Naive thymus-derived CD4-positive, alpha-beta T cell (primary cell): Measurements from ENCODE around the gene JAK1. TPM values are rescaled to one million over a fixed set of nuclear protein-coding genes. Genes with fewer than 3 reads are reported as not detected.

Source experiments
- ATAC-seq: fragments of 150-1000 bp; cut with Tn5 transposase; 2 replicates; pipeline ENCODE4 v1.10.0; 2021; ENCODE audit warnings: mild to moderate bottlenecking, moderate library complexity
- CTCF ChIA-PET: fragments of 350-600 bp; sonication (Branson Sonifier 250); formaldehyde crosslinking; loops from one replicate; lab custom pipeline; 2021; ENCODE audit warnings: antibody characterized with exemption; lab: Charles Lee
- POLR2A ChIA-PET: fragments of 350-600 bp; sonication (Branson Sonifier 250); formaldehyde crosslinking; loops from one replicate; lab custom pipeline; 2021; ENCODE audit warnings: antibody characterized with exemption, inconsistent platforms; lab: Charles Lee
- DNase-seq, 9 donors: peaks; one replicate each; pipeline versions ENCODE4 v3.0.0 to v3.0.0-alpha.2; 2020 to 2022; ENCODE audit warnings: mixed read lengths in 1 of 9
- H3K27ac ChIP-seq: one replicate; pipeline ENCODE4 v1.7.0; 2013; ENCODE audit warnings: mild to moderate bottlenecking, low read depth, low read length, moderate library complexity
- H3K27me3 ChIP-seq, 2 donors: one replicate each; pipeline ENCODE4 v1.7.0; 2013; ENCODE audit warnings: low read length in 2 of 2, mild to moderate bottlenecking in 2 of 2, moderate library complexity in 2 of 2; ENCODE audit not compliant: control insufficient read depth in 2 of 2, insufficient read depth in 2 of 2
- H3K36me3 ChIP-seq, 3 experiments: 1 replicate in 2 of 3; 2 replicates in 1 of 3; pipeline ENCODE4 v1.7.0; 2013; ENCODE audit warnings: low read length in 3 of 3, mild to moderate bottlenecking in 3 of 3, moderate library complexity in 1 of 3; ENCODE audit not compliant: insufficient read depth in 3 of 3, control insufficient read depth in 2 of 3
- H3K4me1 ChIP-seq, 2 donors: one replicate each; pipeline ENCODE4 v1.7.0; 2013; ENCODE audit warnings: low read length in 2 of 2, mild to moderate bottlenecking in 2 of 2, moderate library complexity in 1 of 2; ENCODE audit not compliant: control insufficient read depth in 2 of 2, insufficient read depth in 2 of 2
- H3K4me3 ChIP-seq: 2 replicates; pipeline ENCODE4 v1.7.0; 2013; ENCODE audit warnings: mild to moderate bottlenecking, low read length
- H3K9me3 ChIP-seq, 3 experiments: 1 replicate in 2 of 3; 2 replicates in 1 of 3; pipeline ENCODE4 v1.7.0; 2013; ENCODE audit warnings: low read length in 3 of 3; ENCODE audit not compliant: control insufficient read depth in 2 of 3
- H3K27ac Mint-ChIP-seq, 9 donors: one replicate each; pipeline ENCODE4 v1.8.0; 2020 to 2022; ENCODE audit warnings: mixed read lengths in 9 of 9, mild to moderate bottlenecking in 8 of 9, moderate library complexity in 5 of 9, inconsistent platforms in 2 of 9
- H3K27me3 Mint-ChIP-seq, 5 donors: one replicate each; pipeline ENCODE4 v1.8.0; 2021 to 2022; ENCODE audit warnings: mixed read lengths in 5 of 5, mild to moderate bottlenecking in 1 of 5
- H3K36me3 Mint-ChIP-seq, 5 donors: one replicate each; pipeline ENCODE4 v1.8.0; 2020 to 2022; ENCODE audit warnings: mixed read lengths in 5 of 5, mild to moderate bottlenecking in 3 of 5, inconsistent platforms in 1 of 5
- H3K4me1 Mint-ChIP-seq, 7 donors: one replicate each; pipeline ENCODE4 v1.8.0; 2020 to 2022; ENCODE audit warnings: mixed read lengths in 7 of 7, mild to moderate bottlenecking in 3 of 7, inconsistent platforms in 1 of 7
- H3K4me3 Mint-ChIP-seq, 10 donors: one replicate each; pipeline ENCODE4 v1.8.0; 2020 to 2022; ENCODE audit warnings: mild to moderate bottlenecking in 10 of 10, mixed read lengths in 10 of 10, moderate library complexity in 6 of 10, inconsistent platforms in 2 of 10
- H3K9me3 Mint-ChIP-seq, 11 donors: one replicate each; pipeline ENCODE4 v1.8.0; 2020 to 2022; ENCODE audit warnings: mixed read lengths in 11 of 11, mild to moderate bottlenecking in 4 of 11, inconsistent platforms in 1 of 11, moderate library complexity in 1 of 11
- intact Hi-C, 2 donors: fragments of 100-400 bp; cut with micrococcal nuclease; formaldehyde crosslinking; loops; one replicate each; pipeline ENCODE4 v1.15.1; 2023
- polyA plus RNA-seq, 2 donors: library from polyadenylated mRNA; unstranded; fragments of 300-500 nt; fragmentation: Illumina TruSeq; gene quantifications; one replicate each; pipeline ENCODE4 v1.2.3, GENCODE V29; 2021
- total RNA-seq, 6 experiments: library from RNA in 5 of 6; stranded (reverse) in 5 of 6; gene quantifications; 1 replicate in 5 of 6; 2 replicates in 1 of 6; pipeline ENCODE4 v1.2.3 and lab custom pipeline; 2021 to 2026

The JAK1 gene
- total and polyA plus RNA-seq, 7 experiments from 2014 or later, result 197 to 365 (median 265) TPM

DNA sequence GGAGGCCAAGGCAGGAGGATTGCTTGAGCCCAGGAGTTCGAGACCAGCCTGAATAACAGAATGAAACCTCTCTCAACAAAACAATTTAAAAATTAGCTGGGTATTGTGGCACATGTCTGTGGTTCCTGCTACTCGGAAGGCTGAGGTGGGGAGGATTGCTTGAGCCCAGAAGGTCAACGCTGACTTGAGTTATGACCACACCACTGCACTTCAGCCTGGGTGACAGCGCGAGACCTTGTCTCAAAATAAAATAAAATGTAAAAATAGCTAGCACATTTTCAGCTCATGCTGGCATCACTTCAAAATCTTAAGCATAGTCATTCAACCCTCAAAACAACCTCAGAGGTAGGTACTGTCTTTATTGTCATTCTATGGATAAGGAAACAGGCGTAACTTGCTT, 6.4 kb downstream of the JAK1 start:
- no peaks in the 10 kb centered on the region for H3K9me3 ChIP-seq
- no peaks in the 10 kb centered on the region for H3K36me3 ChIP-seq
- H3K27me3 ChIP-seq, result no peaks in the 10 kb centered on the region
- H3K4me3 ChIP-seq, result peak overlapping the region; percentile 10
- Mint-ChIP-seq H3K36me3 (peaks cover 0 to 11% (median 0%) of the 10 kb centered on the region in 5 donors), H3K27ac (peak overlapping the region in 6 of 9 donors; percentile 10 to 89 (median 69)), H3K4me1 (peaks cover 18 to 72% (median 63%) of the 10 kb centered on the region in 7 donors), H3K4me3 (peak overlapping the region in 9 of 10 donors; percentile 8 to 95 (median 83)), H3K9me3 (peaks cover 0 to 4% (median 0%) of the 10 kb centered on the region in 11 donors), H3K27me3 (no peaks in the 10 kb centered on the region)
- intact Hi-C loops, result loop anchor here (10.0 kb wide), 3 partner anchors 215 to 1435 kb away; partner anchors contain the start of genes EFCAB7 (in 1 of the 2), ITGB3BP (in 1 of the 2) and RAVER2 (in 1 of the 2)
- ChIA-PET POLR2A (interaction anchor here (0.8 to 1.7 kb wide), 3 partner anchors 41 to 91 kb away, joined by 3 to 5 read pairs (median 4); no protein-coding TSS in a partner anchor), CTCF (interaction anchor here (0.9 kb wide), 1 partner anchor 82 kb away, joined by 3 read pairs; no protein-coding TSS in a partner anchor)
- ATAC-seq (no peak), DNase-seq (no peak)
- peaks cover 81 to 85% of the 10 kb centered on the region in 2 donors for H3K4me1 ChIP-seq
- H3K27ac ChIP-seq, result no peak overlapping the region

- Mint-ChIP-seq H3K36me3 (peaks cover 0 to 5% (median 0%) of the 10 kb centered on the region in 5 donors), H3K4me1 (peaks cover 0 to 59% (median 45%) of the 10 kb centered on the region in 7 donors), H3K27me3 (no peaks in the 10 kb centered on the region), H3K27ac (peak overlapping the region in 1 of 9 donors; percentile 1), H3K4me3 (no peak overlapping the region), H3K9me3 (peaks cover 0 to 4% (median 0%) of the 10 kb centered on the region in 11 donors)
- intact Hi-C loops, result loop anchor here (1.0 to 2.0 kb wide), 2 partner anchors 7 to 16 kb away; no protein-coding TSS in a partner anchor
- peak; percentile 66 for ATAC-seq
- CTCF ChIA-PET, result no interaction called here
- peak in 3 of 9 donors; percentile 25 to 30 (median 29) for DNase-seq
- peak overlapping the region; percentile 40 for H3K27ac ChIP-seq
- no peaks in the 10 kb centered on the region for H3K9me3 ChIP-seq
- POLR2A ChIA-PET, result no interaction called here
- no peaks in the 10 kb centered on the region for H3K36me3 ChIP-seq
- H3K27me3 ChIP-seq, result no peaks in the 10 kb centered on the region
- H3K4me3 ChIP-seq, result peak overlapping the region; percentile 1
- peaks cover 75 to 91% of the 10 kb centered on the region in 2 donors for H3K4me1 ChIP-seq
These were observed 9.5 kb downstream of the JAK1 start for GRCh38 chr1:64956733-64957441.

GRCh38 chr1:64956010-64956640, 10.2 kb downstream of the JAK1 start:
- Mint-ChIP-seq H3K4me1 (peaks cover 4 to 56% (median 40%) of the 10 kb centered on the region in 7 donors), H3K27ac (no peak overlapping the region), H3K4me3 (no peak overlapping the region), H3K27me3 (no peaks in the 10 kb centered on the region), H3K36me3 (peaks cover 0 to 5% (median 0%) of the 10 kb centered on the region in 5 donors), H3K9me3 (no peaks in the 10 kb centered on the region)
- DNase-seq, result no peak
- intact Hi-C loops, result loop anchor here (1.0 to 2.0 kb wide), 2 partner anchors 8 to 15 kb away; no protein-coding TSS in a partner anchor
- Histone ChIP-seq H3K9me3 (no peaks in the 10 kb centered on the region), H3K27ac (peak overlapping the region; percentile 40), H3K27me3 (no peaks in the 10 kb centered on the region), H3K4me1 (peaks cover 71 to 88% of the 10 kb centered on the region in 2 donors), H3K4me3 (peak overlapping the region; percentile 1), H3K36me3 (no peaks in the 10 kb centered on the region)
- ChIA-PET POLR2A (interaction anchor here (0.6 to 0.8 kb wide), 2 partner anchors 9 to 10 kb away, joined by 3 to 4 read pairs; no protein-coding TSS in a partner anchor), CTCF (no interaction called here)
- peak; percentile 1 for ATAC-seq

GRCh38 chr1:64955097-64956009, 11.0 kb downstream of the JAK1 start:
- no peak overlapping the region for H3K4me3 Mint-ChIP-seq
- H3K9me3 Mint-ChIP-seq, result no peaks in the 10 kb centered on the region
- DNase-seq (peak in 1 of 9 donors; percentile 24), ATAC-seq (peak; percentile 47)
- H3K4me3 ChIP-seq, result no peak overlapping the region
- POLR2A ChIA-PET, result interaction anchor here (0.6 to 0.8 kb wide), 2 partner anchors 8 to 10 kb away, joined by 3 to 4 read pairs; no protein-coding TSS in a partner anchor
- no peak overlapping the region for H3K27ac ChIP-seq
- no peaks in the 10 kb centered on the region for H3K36me3 ChIP-seq
- H3K36me3 Mint-ChIP-seq, result no peaks in the 10 kb centered on the region
- no peaks in the 10 kb centered on the region for H3K9me3 ChIP-seq
- no peaks in the 10 kb centered on the region for H3K27me3 ChIP-seq
- no peak overlapping the region for H3K27ac Mint-ChIP-seq
- no peaks in the 10 kb centered on the region for H3K27me3 Mint-ChIP-seq
- H3K4me1 Mint-ChIP-seq, result peaks cover 12 to 56% (median 40%) of the 10 kb centered on the region in 7 donors
- intact Hi-C loops, result loop anchor here (1.0 to 2.0 kb wide), 2 partner anchors 9 to 15 kb away; no protein-coding TSS in a partner anchor
- CTCF ChIA-PET, result no interaction called here
- H3K4me1 ChIP-seq, result peaks cover 71 to 87% of the 10 kb centered on the region in 2 donors

DNA sequence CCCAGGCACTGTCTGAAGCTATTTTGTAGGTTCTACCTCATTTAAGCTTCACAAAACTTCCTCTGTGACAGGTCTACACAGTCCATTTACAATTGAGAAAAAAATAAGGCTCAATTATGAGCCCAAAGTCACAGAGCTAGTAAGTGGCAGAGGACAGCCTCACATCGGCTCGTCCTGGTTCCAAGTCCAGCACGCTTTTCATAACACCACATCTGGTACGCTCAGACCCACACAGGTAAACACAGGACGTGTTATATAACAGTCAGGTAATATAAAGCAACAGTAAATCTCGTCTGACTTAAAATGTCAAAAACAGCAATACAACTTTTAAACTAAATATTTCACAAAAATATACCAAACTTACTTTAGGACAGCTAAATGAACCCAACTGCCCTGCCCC, 13.1 kb downstream of the JAK1 start:
- peak overlapping the region in 5 of 10 donors; percentile 2 to 67 (median 51) for H3K4me3 Mint-ChIP-seq
- ChIA-PET POLR2A (interaction anchor here (1.1 to 2.7 kb wide), 2 partner anchors 13 to 57 kb away, joined by 3 to 9 read pairs; partner anchors contain the start of gene JAK1), CTCF (no interaction called here)
- no peaks in the 10 kb centered on the region for H3K36me3 Mint-ChIP-seq
- intact Hi-C loops, result no loop called here
- ATAC-seq, result no peak
- Histone ChIP-seq H3K27me3 (no peaks in the 10 kb centered on the region), H3K4me1 (peaks cover 74 to 75% of the 10 kb centered on the region in 2 donors), H3K36me3 (no peaks in the 10 kb centered on the region), H3K4me3 (no peak overlapping the region), H3K27ac (no peak overlapping the region), H3K9me3 (no peaks in the 10 kb centered on the region)
- H3K27ac Mint-ChIP-seq, result peak overlapping the region in 4 of 9 donors; percentile 15 to 66 (median 50)
- H3K27me3 Mint-ChIP-seq, result no peaks in the 10 kb centered on the region
- peaks cover 33 to 56% (median 39%) of the 10 kb centered on the region in 7 donors for H3K4me1 Mint-ChIP-seq
- H3K9me3 Mint-ChIP-seq, result no peaks in the 10 kb centered on the region
- DNase-seq, result no peak
